Neural cell (in vitro differentiated cells): ENCODE data around the gene SCCPDH. TPM values are rescaled to one million over a fixed set of nuclear protein-coding genes. Genes with fewer than 3 reads are reported as not detected.

Experiments
- H2AFZ ChIP-seq: fragments of 200-600, 300-800 bp; sonication (generic), shearing (Covaris generic); 2 replicates; pipeline ENCODE4 v1.6.0; 2014; ENCODE audit warnings: low read depth, mild to moderate bottlenecking, antibody characterized with exemption, low read length, moderate library complexity
- H3F3A ChIP-seq: fragments of 200-600 bp; shearing (Covaris generic); 2 replicates; pipeline ENCODE4 v1.6.1; 2016; ENCODE audit warnings: mild to moderate bottlenecking, moderate library complexity, mixed read lengths, antibody characterized with exemption, low read length; ENCODE audit not compliant: insufficient read depth, poor library complexity, severe bottlenecking
- H3K27ac ChIP-seq: fragments of 200-600, 300-800 bp; sonication (generic), shearing (Covaris generic); 2 replicates; pipeline ENCODE4 v1.5.1; 2014; ENCODE audit warnings: mild to moderate bottlenecking, low read length, moderate library complexity
- H3K27me3 ChIP-seq: fragments of 300-800, 200-600 bp; sonication (generic), shearing (Covaris generic); 2 replicates; pipeline ENCODE4 v1.6.0; 2014; ENCODE audit warnings: mild to moderate bottlenecking, low read depth, low read length, moderate library complexity; ENCODE audit not compliant: insufficient read depth
- H3K36me3 ChIP-seq: fragments of 300-800, 200-600 bp; sonication (generic), shearing (Covaris generic); 2 replicates; pipeline ENCODE4 v1.5.1; 2014; ENCODE audit warnings: mild to moderate bottlenecking, antibody characterized with exemption, low read length, moderate library complexity; ENCODE audit not compliant: insufficient read depth
- H3K4me2 ChIP-seq: fragments of 300-800, 200-600 bp; sonication (generic), shearing (Covaris generic); 2 replicates; pipeline ENCODE4 v1.6.0; 2014; ENCODE audit warnings: mild to moderate bottlenecking, low read length
- H3K4me3 ChIP-seq: fragments of 300-800, 200-600 bp; sonication (generic), shearing (Covaris generic); 2 replicates; pipeline ENCODE4 v1.5.1; 2014; ENCODE audit warnings: mild to moderate bottlenecking, low read length, moderate library complexity
- H3K79me2 ChIP-seq: fragments of 200-600 bp; shearing (Covaris generic); replicated peaks from 2 replicates; pipeline ENCODE4 v1.6.0; 2014; ENCODE audit warnings: mild to moderate bottlenecking, low read length, moderate library complexity; ENCODE audit not compliant: insufficient read depth
- H3K9ac ChIP-seq: fragments of 300-800, 200-600 bp; sonication (generic), shearing (Covaris generic); 2 replicates; pipeline ENCODE4 v1.6.1; 2016; ENCODE audit warnings: mild to moderate bottlenecking, low read length, mixed read lengths
- H3K9me2 ChIP-seq: fragments of 200-600 bp; shearing (Covaris generic); 2 replicates; pipeline ENCODE4 v1.6.1; 2016; ENCODE audit warnings: mild to moderate bottlenecking, low read length, mixed read lengths; ENCODE audit not compliant: insufficient read depth
- H3K9me3 ChIP-seq: fragments of 200-600, 300-800 bp; sonication (generic), shearing (Covaris generic); 2 replicates; pipeline ENCODE4 v1.6.1; 2016; ENCODE audit warnings: mild to moderate bottlenecking, mixed run types, low read length, moderate library complexity, mixed read lengths
- H4K20me1 ChIP-seq: fragments of 200-600 bp; shearing (Covaris generic); 2 replicates; pipeline ENCODE4 v1.6.1; 2016; ENCODE audit warnings: mild to moderate bottlenecking, mixed run types; ENCODE audit not compliant: insufficient read depth
- CTCF ChIP-seq: fragments of 450-650 bp; IDR thresholded peaks from 2 replicates; pipeline ENCODE4 v1.5.1; 2014; ENCODE audit warnings: antibody characterized with exemption, mild to moderate bottlenecking, moderate library complexity; ENCODE audit not compliant: poor library complexity, severe bottlenecking
- EP300 ChIP-seq: fragments of 450-650 bp; conservative IDR thresholded peaks from 2 replicates; pipeline ENCODE4 v1.6.1; 2014; ENCODE audit warnings: antibody characterized with exemption, mild to moderate bottlenecking, moderate library complexity; ENCODE audit not compliant: poor library complexity, severe bottlenecking
- EZH2 ChIP-seq: fragments of 200-600, 300-800 bp; shearing (Covaris generic), sonication (generic); IDR thresholded peaks from 2 replicates; pipeline ENCODE4 v1.6.1; 2014; ENCODE audit warnings: antibody characterized with exemption, low read length, borderline replicate concordance, mild to moderate bottlenecking; ENCODE audit not compliant: insufficient read depth, poor library complexity, severe bottlenecking
- MXI1 ChIP-seq: fragments of 450-650 bp; conservative IDR thresholded peaks from 2 replicates; pipeline ENCODE4 v1.6.1; 2014; ENCODE audit warnings: antibody characterized with exemption, mild to moderate bottlenecking; ENCODE audit not compliant: poor library complexity, severe bottlenecking
- POLR2AphosphoS5 ChIP-seq: IDR thresholded peaks from 2 replicates; pipeline ENCODE4 v1.6.1; 2012
- RAD21 ChIP-seq: fragments of 450-650 bp; conservative IDR thresholded peaks from 2 replicates; pipeline ENCODE4 v1.6.1; 2014; ENCODE audit warnings: antibody characterized with exemption, mild to moderate bottlenecking, moderate library complexity
- REST ChIP-seq: IDR thresholded peaks from 2 replicates; pipeline ENCODE4 v1.6.1; 2012; ENCODE audit warnings: borderline replicate concordance
- SMC3 ChIP-seq: fragments of 450-650 bp; conservative IDR thresholded peaks from 2 replicates; pipeline ENCODE4 v1.6.1; 2014; ENCODE audit warnings: antibody characterized with exemption, mild to moderate bottlenecking, moderate library complexity; ENCODE audit not compliant: poor library complexity
- polyA plus RNA-seq: library from polyadenylated mRNA; depleted of rRNA; stranded (reverse); fragments of >200 nt; gene quantifications from 2 replicates; pipeline ENCODE4 v1.2.3, GENCODE V29; 2014

The SCCPDH gene
- polyA plus RNA-seq, 1 donor from 2014 or later: 94.2 TPM

- TF ChIP-seq CTCF (no peak), EZH2 (no peak), REST (no peak), EP300 (no peak), RAD21 (no peak), SMC3 (no peak), POLR2AphosphoS5 (no peak)
- H3K9ac ChIP-seq: peak overlapping the region; percentile 89
- peaks cover 4% of the 10 kb centered on the region for H3K36me3 ChIP-seq
- H3K9me3 ChIP-seq: no peaks in the 10 kb centered on the region
- no peaks in the 10 kb centered on the region for H4K20me1 ChIP-seq
- peaks cover 22% of the 10 kb centered on the region for H3K79me2 ChIP-seq
- H3K27me3 ChIP-seq: no peaks in the 10 kb centered on the region
- H2AFZ ChIP-seq: no peak overlapping the region
- H3K27ac ChIP-seq: no peak overlapping the region
- H3K4me2 ChIP-seq: peak overlapping the region; percentile 92
- H3F3A ChIP-seq: no peaks in the 10 kb centered on the region
- H3K9me2 ChIP-seq: no peaks in the 10 kb centered on the region
- H3K4me3 ChIP-seq: peak overlapping the region; percentile 97
Observed at GRCh38 chr1:246725191-246725590, 982 bp downstream of the SCCPDH start.

GRCh38 chr1:246726255-246726679 lies 2.1 kb downstream of the SCCPDH start:
- Histone ChIP-seq H3K36me3 (peaks cover 8% of the 10 kb centered on the region), H2AFZ (no peak overlapping the region), H3K27me3 (no peaks in the 10 kb centered on the region), H3K9me3 (no peaks in the 10 kb centered on the region), H3K9me2 (no peaks in the 10 kb centered on the region), H3K4me2 (no peak overlapping the region), H3K9ac (no peak overlapping the region), H3F3A (no peaks in the 10 kb centered on the region), H3K27ac (no peak overlapping the region), H4K20me1 (no peaks in the 10 kb centered on the region), H3K79me2 (peaks cover 22% of the 10 kb centered on the region), H3K4me3 (no peak overlapping the region)
- no peak for TF ChIP-seq EZH2

GRCh38 chr1:246726881-246727280 lies 2.7 kb downstream of the SCCPDH start:
- Histone ChIP-seq H3K27me3 (no peaks in the 10 kb centered on the region), H3K79me2 (peaks cover 22% of the 10 kb centered on the region), H3K27ac (no peak overlapping the region)

More at GRCh38 chr1:246726881-246727280, 2.7 kb downstream of the SCCPDH start:
- Histone ChIP-seq H3K9ac (no peak overlapping the region), H3K36me3 (peaks cover 11% of the 10 kb centered on the region), H3F3A (no peaks in the 10 kb centered on the region), H3K4me3 (no peak overlapping the region), H4K20me1 (no peaks in the 10 kb centered on the region), H3K4me2 (no peak overlapping the region), H2AFZ (no peak overlapping the region), H3K9me3 (no peaks in the 10 kb centered on the region), H3K9me2 (no peaks in the 10 kb centered on the region)
- no peak for TF ChIP-seq MXI1
- no peak for TF ChIP-seq EP300
- no peak for TF ChIP-seq REST
- no peak for TF ChIP-seq RAD21
- TF ChIP-seq CTCF: no peak
- no peak for TF ChIP-seq SMC3
- no peak for TF ChIP-seq EZH2
